ENCODE results near the gene POLR2B. TPM values are rescaled to one million over a fixed set of nuclear protein-coding genes. Genes with fewer than 3 reads are reported as not detected.

Gene POLR2B
- 150 and 290 TPM in 2 replicates for total RNA-seq (ENCODE audit: low replicate concordance)

- Histone ChIP-seq H3K4me1 (peaks cover 13% of the 10 kb centered on the region), H3F3A (ENCODE audit: low read depth) (peaks cover 15% of the 10 kb centered on the region), H3K9ac (peak within 1 kb of the TSS; percentile 66), H3K9me3 (ENCODE audit: low read depth) (no peaks in the 10 kb centered on the region), H3K27me3 (no peaks in the 10 kb centered on the region), H2AFZ (replicated peaks) (peak within 1 kb of the TSS; percentile 87), H3K79me2 (ENCODE audit: low read depth) (peaks cover 83% of the 10 kb centered on the region), H3K4me3 (peak within 1 kb of the TSS; percentile 71), H3K4me2 (peak within 1 kb of the TSS; percentile 91), H3K27ac (peak within 1 kb of the TSS; percentile 90), H4K20me1 (ENCODE audit: low read depth) (peaks cover 61% of the 10 kb centered on the region), H3K36me3 (no peaks in the 10 kb centered on the region)
- peak; percentile 98 for DNase-seq (ENCODE audit: low spot score)
- TF ChIP-seq EZH2 (IDR thresholded peaks at IDR 0.05) = no peak
- TF ChIP-seq CTCF (IDR thresholded peaks at IDR 0.05) = peak; percentile 3
- Mint-ChIP-seq H3K27me3 (ENCODE audit: insufficient read depth, low read depth) (peaks cover 8% of the 10 kb centered on the region), H3K4me1 (peaks cover 24% of the 10 kb centered on the region), H3K9me3 (no peaks in the 10 kb centered on the region), H3K4me3 (peak within 1 kb of the TSS; percentile 100), H3K36me3 (peaks cover 8% of the 10 kb centered on the region), H3K27ac (peak within 1 kb of the TSS; percentile 99)
Measured at GRCh38 chr4:56978750-56979303, at the start of gene POLR2B. POLR2B (plus strand) TSS chr4:56978896; CDS start chr4:56978986, 90 bp downstream.

- Histone ChIP-seq H3K4me3 (no peak overlapping the region), H3K4me1 (no peaks in the 10 kb centered on the region), H3K9me3 (ENCODE audit: low read depth) (no peaks in the 10 kb centered on the region), H3K9ac (no peak overlapping the region), H3F3A (ENCODE audit: low read depth) (no peaks in the 10 kb centered on the region), H3K79me2 (ENCODE audit: low read depth) (peaks cover 35% of the 10 kb centered on the region), H3K36me3 (peaks cover 15% of the 10 kb centered on the region), H2AFZ (replicated peaks) (no peak overlapping the region), H4K20me1 (ENCODE audit: low read depth) (peaks cover 29% of the 10 kb centered on the region), H3K27me3 (no peaks in the 10 kb centered on the region), H3K27ac (no peak overlapping the region), H3K4me2 (no peak overlapping the region)
- Mint-ChIP-seq H3K27ac (no peak overlapping the region), H3K36me3 (peaks cover 31% of the 10 kb centered on the region), H3K4me3 (no peak overlapping the region), H3K27me3 (ENCODE audit: insufficient read depth, low read depth) (no peaks in the 10 kb centered on the region), H3K9me3 (no peaks in the 10 kb centered on the region), H3K4me1 (no peaks in the 10 kb centered on the region)
- TF ChIP-seq CTCF (IDR thresholded peaks at IDR 0.05) (no peak), EZH2phosphoT487 (IDR thresholded peaks at IDR 0.05) (no peak), EZH2 (IDR thresholded peaks at IDR 0.05) (no peak)
- DNase-seq (ENCODE audit: low spot score) = no peak
Measured at GRCh38 chr4:56930638-56931037, 48.1 kb upstream of the POLR2B start.

GRCh38 chr4:56931924-56932323, 46.8 kb upstream of the POLR2B start:
- Mint-ChIP-seq H3K27me3 (ENCODE audit: insufficient read depth, low read depth) (no peaks in the 10 kb centered on the region), H3K27ac (no peak overlapping the region), H3K4me1 (no peaks in the 10 kb centered on the region), H3K36me3 (peaks cover 30% of the 10 kb centered on the region), H3K4me3 (no peak overlapping the region), H3K9me3 (no peaks in the 10 kb centered on the region)
- no peak for TF ChIP-seq CTCF (IDR thresholded peaks at IDR 0.05)
- TF ChIP-seq EZH2phosphoT487 (IDR thresholded peaks at IDR 0.05) = no peak
- no peak for TF ChIP-seq EZH2 (IDR thresholded peaks at IDR 0.05)
- no peaks in the 10 kb centered on the region for H3K9me3 ChIP-seq (ENCODE audit: low read depth)
- no peak overlapping the region for H3K9ac ChIP-seq
- no peak overlapping the region for H2AFZ ChIP-seq (replicated peaks)
- H3K27ac ChIP-seq = no peak overlapping the region
- peaks cover 35% of the 10 kb centered on the region for H3K79me2 ChIP-seq (ENCODE audit: low read depth)
- no peaks in the 10 kb centered on the region for H3K27me3 ChIP-seq
- peaks cover 15% of the 10 kb centered on the region for H3K36me3 ChIP-seq
- no peaks in the 10 kb centered on the region for H3F3A ChIP-seq (ENCODE audit: low read depth)
- no peak for DNase-seq (ENCODE audit: low spot score)
- H3K4me1 ChIP-seq = no peaks in the 10 kb centered on the region
- no peak overlapping the region for H3K4me3 ChIP-seq
- H4K20me1 ChIP-seq (ENCODE audit: low read depth) = peaks cover 29% of the 10 kb centered on the region
- no peak overlapping the region for H3K4me2 ChIP-seq

Measured in neural progenitor cell (in vitro differentiated cells).